Measurements from ENCODE around the gene PHF19. TPM values are rescaled to one million over a fixed set of nuclear protein-coding genes. Genes with fewer than 3 reads are reported as not detected.

The PHF19 gene
- polyA plus RNA-seq, 1 donor from 2014 or later = 4.9 TPM

DNA sequence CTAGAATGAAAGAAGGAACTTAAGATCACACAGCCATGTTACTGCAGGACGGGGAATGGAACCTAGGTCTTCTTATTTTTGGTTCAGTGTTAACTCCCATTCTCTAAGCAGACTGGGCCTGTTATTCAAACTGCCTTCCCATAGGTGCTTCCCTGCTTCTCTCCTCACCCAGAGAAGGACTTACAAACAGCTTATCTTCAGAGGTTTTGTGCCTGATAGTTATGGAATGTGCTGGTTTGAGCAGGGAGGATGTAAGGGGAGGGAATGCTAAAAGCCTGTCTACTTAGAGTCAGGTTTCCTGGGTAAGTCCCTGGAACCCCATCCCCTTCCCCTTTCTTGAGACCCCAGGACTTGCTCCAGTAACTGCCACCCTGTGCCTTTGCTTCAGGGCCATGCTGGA lies 30.1 kb downstream of the PHF19 start:
- Histone ChIP-seq H3K4me3 (ENCODE audit: low read length) (no peak overlapping the region), H3K9me3 (ENCODE audit: low read length) (no peaks in the 10 kb centered on the region), H2AFZ (ENCODE audit: low read depth, low read length) (no peak overlapping the region), H3K9me2 (ENCODE audit: insufficient read depth, low read length) (no peaks in the 10 kb centered on the region), H4K20me1 (ENCODE audit: insufficient read depth) (no peaks in the 10 kb centered on the region), H3K27me3 (ENCODE audit: insufficient read depth, low read depth, low read length) (no peaks in the 10 kb centered on the region), H3K79me2 (replicated peaks; ENCODE audit: insufficient read depth, low read length) (peaks cover 3% of the 10 kb centered on the region), H3K27ac (ENCODE audit: low read length) (no peak overlapping the region), H3K4me2 (ENCODE audit: low read length) (no peak overlapping the region), H3K9ac (ENCODE audit: low read length) (no peak overlapping the region), H3K36me3 (ENCODE audit: insufficient read depth, low read length) (no peaks in the 10 kb centered on the region), H3F3A (ENCODE audit: insufficient read depth, low read length, poor library complexity, severe bottlenecking) (no peaks in the 10 kb centered on the region)
- TF ChIP-seq TAF1 (IDR thresholded peaks at IDR 0.05; ENCODE audit: low read depth) (no peak), EZH2 (IDR thresholded peaks at IDR 0.05; ENCODE audit: borderline replicate concordance, insufficient read depth, low read length, poor library complexity, severe bottlenecking) (no peak), POLR2AphosphoS5 (IDR thresholded peaks at IDR 0.05) (no peak), MXI1 (conservative IDR thresholded peaks at IDR 0.05; ENCODE audit: poor library complexity, severe bottlenecking) (no peak), EP300 (conservative IDR thresholded peaks at IDR 0.05; ENCODE audit: poor library complexity, severe bottlenecking) (no peak), SMC3 (conservative IDR thresholded peaks at IDR 0.05; ENCODE audit: poor library complexity) (no peak), RAD21 (conservative IDR thresholded peaks at IDR 0.05) (no peak)
- TF ChIP-seq, protein P1, sequence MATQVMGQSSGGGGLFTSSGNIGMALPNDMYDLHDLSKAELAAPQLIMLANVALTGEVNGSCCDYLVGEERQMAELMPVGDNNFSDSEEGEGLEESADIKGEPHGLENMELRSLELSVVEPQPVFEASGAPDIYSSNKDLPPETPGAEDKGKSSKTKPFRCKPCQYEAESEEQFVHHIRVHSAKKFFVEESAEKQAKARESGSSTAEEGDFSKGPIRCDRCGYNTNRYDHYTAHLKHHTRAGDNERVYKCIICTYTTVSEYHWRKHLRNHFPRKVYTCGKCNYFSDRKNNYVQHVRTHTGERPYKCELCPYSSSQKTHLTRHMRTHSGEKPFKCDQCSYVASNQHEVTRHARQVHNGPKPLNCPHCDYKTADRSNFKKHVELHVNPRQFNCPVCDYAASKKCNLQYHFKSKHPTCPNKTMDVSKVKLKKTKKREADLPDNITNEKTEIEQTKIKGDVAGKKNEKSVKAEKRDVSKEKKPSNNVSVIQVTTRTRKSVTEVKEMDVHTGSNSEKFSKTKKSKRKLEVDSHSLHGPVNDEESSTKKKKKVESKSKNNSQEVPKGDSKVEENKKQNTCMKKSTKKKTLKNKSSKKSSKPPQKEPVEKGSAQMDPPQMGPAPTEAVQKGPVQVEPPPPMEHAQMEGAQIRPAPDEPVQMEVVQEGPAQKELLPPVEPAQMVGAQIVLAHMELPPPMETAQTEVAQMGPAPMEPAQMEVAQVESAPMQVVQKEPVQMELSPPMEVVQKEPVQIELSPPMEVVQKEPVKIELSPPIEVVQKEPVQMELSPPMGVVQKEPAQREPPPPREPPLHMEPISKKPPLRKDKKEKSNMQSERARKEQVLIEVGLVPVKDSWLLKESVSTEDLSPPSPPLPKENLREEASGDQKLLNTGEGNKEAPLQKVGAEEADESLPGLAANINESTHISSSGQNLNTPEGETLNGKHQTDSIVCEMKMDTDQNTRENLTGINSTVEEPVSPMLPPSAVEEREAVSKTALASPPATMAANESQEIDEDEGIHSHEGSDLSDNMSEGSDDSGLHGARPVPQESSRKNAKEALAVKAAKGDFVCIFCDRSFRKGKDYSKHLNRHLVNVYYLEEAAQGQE (IDR thresholded peaks at IDR 0.05; ENCODE audit: borderline replicate concordance) = no peak
- TF ChIP-seq, protein P2, sequence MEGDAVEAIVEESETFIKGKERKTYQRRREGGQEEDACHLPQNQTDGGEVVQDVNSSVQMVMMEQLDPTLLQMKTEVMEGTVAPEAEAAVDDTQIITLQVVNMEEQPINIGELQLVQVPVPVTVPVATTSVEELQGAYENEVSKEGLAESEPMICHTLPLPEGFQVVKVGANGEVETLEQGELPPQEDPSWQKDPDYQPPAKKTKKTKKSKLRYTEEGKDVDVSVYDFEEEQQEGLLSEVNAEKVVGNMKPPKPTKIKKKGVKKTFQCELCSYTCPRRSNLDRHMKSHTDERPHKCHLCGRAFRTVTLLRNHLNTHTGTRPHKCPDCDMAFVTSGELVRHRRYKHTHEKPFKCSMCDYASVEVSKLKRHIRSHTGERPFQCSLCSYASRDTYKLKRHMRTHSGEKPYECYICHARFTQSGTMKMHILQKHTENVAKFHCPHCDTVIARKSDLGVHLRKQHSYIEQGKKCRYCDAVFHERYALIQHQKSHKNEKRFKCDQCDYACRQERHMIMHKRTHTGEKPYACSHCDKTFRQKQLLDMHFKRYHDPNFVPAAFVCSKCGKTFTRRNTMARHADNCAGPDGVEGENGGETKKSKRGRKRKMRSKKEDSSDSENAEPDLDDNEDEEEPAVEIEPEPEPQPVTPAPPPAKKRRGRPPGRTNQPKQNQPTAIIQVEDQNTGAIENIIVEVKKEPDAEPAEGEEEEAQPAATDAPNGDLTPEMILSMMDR (IDR thresholded peaks at IDR 0.05; ENCODE audit: poor library complexity, severe bottlenecking) = no peak

DNA sequence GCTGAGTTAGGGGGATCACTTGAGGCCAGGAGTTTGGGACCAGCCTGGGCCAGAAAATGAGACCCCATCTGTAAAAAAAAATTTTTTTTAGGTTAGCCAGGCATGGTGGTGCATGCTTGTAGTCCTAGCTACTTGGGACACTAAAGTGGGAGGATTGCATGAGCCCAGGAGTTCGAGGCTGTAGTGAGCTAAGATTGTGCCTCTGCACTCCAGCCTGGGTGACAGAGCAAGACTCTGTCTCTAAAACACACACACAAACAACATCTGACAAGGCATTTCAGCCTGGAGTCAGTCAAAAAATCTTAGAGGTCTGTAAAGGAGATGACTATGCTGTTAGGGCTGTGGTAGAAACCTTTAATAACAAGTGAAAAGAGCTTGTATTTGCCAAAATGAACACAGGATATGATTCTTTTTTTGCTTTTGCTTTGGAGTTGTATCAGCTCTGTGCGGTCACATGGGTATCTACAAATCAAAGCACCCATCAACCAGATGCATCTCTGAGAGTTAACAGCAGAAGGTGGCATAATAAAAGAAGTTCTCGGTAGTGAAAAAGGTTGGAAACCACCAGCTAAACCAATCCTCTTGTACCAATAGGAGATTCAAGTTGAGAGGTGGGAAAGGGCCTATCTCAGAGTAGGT lies 30.6 kb downstream of the PHF19 start:
- Histone ChIP-seq H3K9me3 (ENCODE audit: low read length) (no peaks in the 10 kb centered on the region), H3K36me3 (ENCODE audit: insufficient read depth, low read length) (no peaks in the 10 kb centered on the region), H3K9ac (ENCODE audit: low read length) (no peak overlapping the region), H3K79me2 (replicated peaks; ENCODE audit: insufficient read depth, low read length) (peaks cover 9% of the 10 kb centered on the region), H3K4me3 (ENCODE audit: low read length) (no peak overlapping the region), H3K4me2 (ENCODE audit: low read length) (no peak overlapping the region), H3K27me3 (ENCODE audit: insufficient read depth, low read depth, low read length) (no peaks in the 10 kb centered on the region), H3K9me2 (ENCODE audit: insufficient read depth, low read length) (no peaks in the 10 kb centered on the region), H4K20me1 (ENCODE audit: insufficient read depth) (no peaks in the 10 kb centered on the region), H3K27ac (ENCODE audit: low read length) (no peak overlapping the region), H2AFZ (ENCODE audit: low read depth, low read length) (no peak overlapping the region), H3F3A (ENCODE audit: insufficient read depth, low read length, poor library complexity, severe bottlenecking) (no peaks in the 10 kb centered on the region)
- no peak for TF ChIP-seq TAF1 (IDR thresholded peaks at IDR 0.05; ENCODE audit: low read depth)
- no peak for TF ChIP-seq EP300 (conservative IDR thresholded peaks at IDR 0.05; ENCODE audit: poor library complexity, severe bottlenecking)
- TF ChIP-seq EZH2 (IDR thresholded peaks at IDR 0.05; ENCODE audit: borderline replicate concordance, insufficient read depth, low read length, poor library complexity, severe bottlenecking) = no peak
- TF ChIP-seq, protein P1 (IDR thresholded peaks at IDR 0.05; ENCODE audit: borderline replicate concordance) = no peak
- TF ChIP-seq POLR2AphosphoS5 (IDR thresholded peaks at IDR 0.05) = no peak
- no peak for TF ChIP-seq MXI1 (conservative IDR thresholded peaks at IDR 0.05; ENCODE audit: poor library complexity, severe bottlenecking)
- TF ChIP-seq, protein P2 (IDR thresholded peaks at IDR 0.05; ENCODE audit: poor library complexity, severe bottlenecking) = no peak
- TF ChIP-seq RAD21 (conservative IDR thresholded peaks at IDR 0.05) = no peak
- no peak for TF ChIP-seq SMC3 (conservative IDR thresholded peaks at IDR 0.05; ENCODE audit: poor library complexity)

All from neural cell (in vitro differentiated cells).